ENCODE data around the gene GRID2.
"Not testable (repeated sequence)": the region's sequence is repeated elsewhere in the genome, so short reads cannot be mapped to it uniquely, and the experiment has no call there.

Gene GRID2

GRCh38 chr4:92438722-92439121 is 135.0 kb downstream of the GRID2 start:
- not testable (repeated sequence) for DNase-seq (ENCODE audit: low read depth)

- DNase-seq (ENCODE audit: low read depth) = not testable (repeated sequence)
These were observed 138.4 kb downstream of the GRID2 start for GRCh38 chr4:92442131-92442530.

- DNase-seq (ENCODE audit: low read depth) = not testable (repeated sequence)
These were observed 140.5 kb downstream of the GRID2 start for GRCh38 chr4:92444143-92444843.

GRCh38 chr4:92445127-92445526 is 141.4 kb downstream of the GRID2 start:
- no peak for DNase-seq (ENCODE audit: low read depth)

- DNase-seq (ENCODE audit: low read depth) = no peak
These were observed 143.6 kb downstream of the GRID2 start for GRCh38 chr4:92447255-92447905.

GRCh38 chr4:92448176-92448575 is 144.4 kb downstream of the GRID2 start:
- not testable (repeated sequence) for DNase-seq (ENCODE audit: low read depth)

GRCh38 chr4:92450694-92451093 is 146.9 kb downstream of the GRID2 start:
- no peak for DNase-seq (ENCODE audit: low read depth)

- DNase-seq (ENCODE audit: low read depth) = no peak
These were observed 148.0 kb downstream of the GRID2 start for GRCh38 chr4:92451782-92452181.

- DNase-seq (ENCODE audit: low read depth) = not testable (repeated sequence)
These were observed 148.6 kb downstream of the GRID2 start for GRCh38 chr4:92452383-92452782.

GRCh38 chr4:92455329-92455839 is 151.6 kb downstream of the GRID2 start:
- DNase-seq (ENCODE audit: low read depth) = no peak

- DNase-seq (ENCODE audit: low read depth) = no peak
These were observed 152.2 kb downstream of the GRID2 start for GRCh38 chr4:92455951-92456350.

- DNase-seq (ENCODE audit: low read depth) = no peak
These were observed 158.0 kb downstream of the GRID2 start for GRCh38 chr4:92461732-92462131.

- DNase-seq (ENCODE audit: low read depth) = no peak
These were observed 173.5 kb downstream of the GRID2 start for GRCh38 chr4:92477298-92477697.

- no peak for DNase-seq (ENCODE audit: low read depth)
These were observed 179.6 kb downstream of the GRID2 start for GRCh38 chr4:92483341-92483740.

- no peak for DNase-seq (ENCODE audit: low read depth)
These were observed 184.7 kb downstream of the GRID2 start for GRCh38 chr4:92488496-92488895.

- no peak for DNase-seq (ENCODE audit: low read depth)
These were observed 193.4 kb downstream of the GRID2 start for GRCh38 chr4:92497141-92497540.

- DNase-seq (ENCODE audit: low read depth) = no peak
These were observed 197.7 kb downstream of the GRID2 start for GRCh38 chr4:92501456-92501855.

GRCh38 chr4:92506933-92507332 is 203.2 kb downstream of the GRID2 start:
- DNase-seq (ENCODE audit: low read depth) = no peak

GRCh38 chr4:92514627-92515026 is 210.9 kb downstream of the GRID2 start:
- no peak for DNase-seq (ENCODE audit: low read depth)

GRCh38 chr4:92516450-92516849 is 212.7 kb downstream of the GRID2 start:
- no peak for DNase-seq (ENCODE audit: low read depth)

GRCh38 chr4:92519727-92520126 is 216.0 kb downstream of the GRID2 start:
- no peak for DNase-seq (ENCODE audit: low read depth)

- no peak for DNase-seq (ENCODE audit: low read depth)
These were observed 216.8 kb downstream of the GRID2 start for GRCh38 chr4:92520563-92520962.

- DNase-seq (ENCODE audit: low read depth) = no peak
These were observed 218.2 kb downstream of the GRID2 start for GRCh38 chr4:92521941-92522340.
